Left cardiac atrium (tissue), 4 donors: ENCODE data around the gene SHOX. TPM values are rescaled to one million over a fixed set of nuclear protein-coding genes. Genes with fewer than 3 reads are reported as not detected.

Source experiments
- ATAC-seq, 2 donors: fragments of 200-7000 bp; cut with Tn5 transposase; one replicate each; pipeline ENCODE4 v1.9.1; 2020; ENCODE audit warnings: mild to moderate bottlenecking in 2 of 2, moderate library complexity in 2 of 2
- DNase-seq: peaks from one replicate; pipeline ENCODE4 v3.0.0-alpha.2; 2020
- intact Hi-C, 2 donors: fragments of 100-400 bp; cut with DNase I; formaldehyde crosslinking; loops; one replicate each; pipeline versions ENCODE4 v1.14.1 to v1.15.1; 2022 to 2023
- total RNA-seq, 2 donors: library from RNA; stranded (reverse); fragmentation: NEBNext Ultra II Directional; extraction: Animal tissue kit (Norgen Biotek cat#: 25700); gene quantifications; one replicate each; pipeline ENCODE4 v1.2.1, GENCODE V29; 2021
- donor health status: DM: no; HTN: yes; CAD: no.
- donor health status: DM: no; HTN: yes; CAD: no; lungs with severe emphysema.
- donor health status: DM: yes; HTN: yes; CAD: no.
- donor health status: Dilated cardiomyopathy.

Gene SHOX
- total RNA-seq, 2 donors from 2014 or later, result not detected

DNA sequence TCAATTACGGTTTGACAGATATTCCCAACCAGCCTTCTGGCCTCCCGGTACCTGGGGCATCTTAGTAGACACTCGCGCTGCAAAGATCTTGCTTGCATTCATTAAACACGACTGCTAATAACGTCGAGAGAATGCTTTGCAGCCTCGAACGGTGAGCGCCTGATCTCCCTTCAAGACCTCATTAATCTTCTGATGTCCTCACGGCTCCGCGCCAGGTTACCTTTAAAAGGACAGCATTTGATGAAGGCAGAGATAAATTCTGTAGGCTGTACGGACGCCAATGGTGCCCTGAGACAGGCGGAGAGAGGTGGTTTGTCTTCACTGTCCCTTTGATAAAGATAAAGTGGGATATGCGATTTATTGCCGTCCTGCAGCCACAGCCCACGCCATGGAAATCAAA, 64.2 kb downstream of the SHOX start:
- ATAC-seq, result no peak
- DNase-seq, result no peak
- intact Hi-C loops, result no loop called here

DNA sequence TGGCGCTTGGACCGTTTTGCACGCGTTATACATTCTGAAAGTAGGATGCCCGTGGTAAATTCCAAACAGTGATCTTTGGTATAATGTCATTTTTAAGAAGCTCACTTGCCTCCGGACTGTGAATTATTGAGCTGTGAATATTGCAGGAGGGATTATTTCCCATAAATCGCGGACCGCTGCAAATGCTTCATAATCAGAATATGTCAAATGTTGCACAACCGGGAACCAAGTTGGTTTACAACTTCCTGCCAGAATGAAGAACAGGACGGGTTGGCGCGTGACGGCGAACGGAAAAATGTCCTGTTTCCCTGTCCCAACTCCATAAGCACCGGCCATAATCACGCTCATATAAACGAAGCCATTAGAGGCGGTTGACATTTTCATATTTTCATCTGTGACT, 67.6 kb downstream of the SHOX start:
- intact Hi-C loops, result no loop called here
- no peak for DNase-seq
- ATAC-seq, result no peak

DNA sequence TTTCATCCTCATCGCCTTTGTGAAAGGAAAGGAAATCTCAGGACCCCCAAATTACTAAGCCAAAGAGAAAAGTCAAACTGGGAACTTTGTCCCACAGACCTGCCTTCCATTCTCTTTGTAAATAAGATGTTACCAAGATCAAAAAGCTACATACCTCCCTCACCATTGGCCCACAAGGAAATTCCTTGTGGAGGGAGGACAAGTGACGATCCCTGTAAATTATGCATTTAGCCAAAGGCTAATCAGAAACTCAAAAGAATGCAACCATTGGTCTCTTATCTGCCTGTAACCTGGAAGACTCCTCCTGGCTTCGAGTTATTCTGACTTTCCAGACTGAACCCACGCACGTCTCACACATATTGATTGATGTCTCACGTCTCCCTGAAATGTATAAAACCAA, 70.3 kb downstream of the SHOX start:
- intact Hi-C loops, result no loop called here
- no peak for DNase-seq
- ATAC-seq, result no peak

DNA sequence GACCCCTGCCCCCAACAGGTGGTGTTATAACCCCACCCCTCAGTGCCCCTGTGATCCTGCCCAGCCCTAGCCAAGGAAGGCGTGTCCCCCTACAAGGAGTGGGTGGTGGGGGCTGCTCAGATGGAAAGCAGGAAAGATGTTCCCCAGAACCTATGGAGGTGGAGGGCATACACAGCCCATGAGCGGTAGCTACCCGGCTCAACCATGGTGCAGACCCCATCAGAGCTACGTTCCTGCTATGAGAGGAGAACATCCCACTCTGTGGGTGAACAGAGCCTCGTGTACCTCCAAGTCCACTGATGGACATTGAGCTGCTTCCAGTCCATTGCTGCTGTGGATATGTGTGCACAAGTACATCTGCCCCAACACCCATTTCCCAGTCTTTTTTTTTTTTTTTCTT, 71.1 kb downstream of the SHOX start:
- no peak for DNase-seq
- intact Hi-C loops, result no loop called here

DNA sequence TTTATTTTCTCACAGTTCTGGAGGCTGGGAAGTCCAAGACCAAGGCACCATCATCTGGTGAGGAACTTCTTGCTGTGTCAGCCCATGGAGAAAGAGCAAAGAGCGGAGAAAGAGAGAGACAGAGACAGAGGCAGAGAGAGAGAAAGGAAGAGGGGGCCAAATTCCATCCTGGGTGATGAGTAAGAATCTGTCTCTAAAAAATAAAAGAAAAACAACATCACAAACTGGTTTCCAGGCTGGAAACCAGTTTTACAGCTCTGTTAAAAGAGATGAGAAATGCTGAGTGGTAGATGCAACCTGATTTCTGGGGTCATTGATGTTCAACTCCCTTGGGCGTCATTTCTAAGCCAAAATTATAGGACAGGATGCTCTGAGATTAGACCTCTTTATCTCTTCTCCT, 72.9 kb downstream of the SHOX start:
- intact Hi-C loops, result no loop called here

More for the DNA sequence above, 71.1 kb downstream of the SHOX start:
- ATAC-seq, result no peak

DNA sequence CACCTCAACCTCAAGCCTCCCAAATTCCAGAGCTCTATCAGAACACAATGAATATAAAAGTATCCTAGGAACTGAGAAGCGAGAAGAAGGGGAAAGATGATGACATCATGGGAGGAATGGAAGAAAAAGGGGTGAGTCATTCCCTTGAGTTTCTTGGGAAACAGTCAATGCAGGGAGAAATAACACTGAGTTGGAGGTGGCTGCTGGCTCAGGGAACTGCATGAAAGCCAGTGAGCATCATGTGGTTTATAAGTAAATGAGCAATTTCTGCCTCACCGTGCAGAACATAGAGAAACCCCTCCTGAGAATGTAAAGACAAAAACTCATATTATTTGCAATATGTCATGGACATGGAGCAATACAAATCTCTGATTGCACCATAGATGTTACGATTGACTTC, 73.3 kb downstream of the SHOX start:
- no peak for DNase-seq
- ATAC-seq, result no peak
- intact Hi-C loops, result no loop called here

More for the DNA sequence above, 72.9 kb downstream of the SHOX start:
- ATAC-seq, result no peak
- no peak for DNase-seq

Other genes starting within 250 kb of the SHOX start
- gene PPP2R3B, start 243.9 kb upstream of the SHOX start, total RNA-seq, result 100 to 1,000 TPM; 104 to 114 TPM